ENCODE measurements around the gene RTN3.
"Not testable (repeated sequence)": the region's sequence is repeated elsewhere in the genome, so short reads cannot be mapped to it uniquely, and the experiment has no call there.

RTN3 gene

DNA sequence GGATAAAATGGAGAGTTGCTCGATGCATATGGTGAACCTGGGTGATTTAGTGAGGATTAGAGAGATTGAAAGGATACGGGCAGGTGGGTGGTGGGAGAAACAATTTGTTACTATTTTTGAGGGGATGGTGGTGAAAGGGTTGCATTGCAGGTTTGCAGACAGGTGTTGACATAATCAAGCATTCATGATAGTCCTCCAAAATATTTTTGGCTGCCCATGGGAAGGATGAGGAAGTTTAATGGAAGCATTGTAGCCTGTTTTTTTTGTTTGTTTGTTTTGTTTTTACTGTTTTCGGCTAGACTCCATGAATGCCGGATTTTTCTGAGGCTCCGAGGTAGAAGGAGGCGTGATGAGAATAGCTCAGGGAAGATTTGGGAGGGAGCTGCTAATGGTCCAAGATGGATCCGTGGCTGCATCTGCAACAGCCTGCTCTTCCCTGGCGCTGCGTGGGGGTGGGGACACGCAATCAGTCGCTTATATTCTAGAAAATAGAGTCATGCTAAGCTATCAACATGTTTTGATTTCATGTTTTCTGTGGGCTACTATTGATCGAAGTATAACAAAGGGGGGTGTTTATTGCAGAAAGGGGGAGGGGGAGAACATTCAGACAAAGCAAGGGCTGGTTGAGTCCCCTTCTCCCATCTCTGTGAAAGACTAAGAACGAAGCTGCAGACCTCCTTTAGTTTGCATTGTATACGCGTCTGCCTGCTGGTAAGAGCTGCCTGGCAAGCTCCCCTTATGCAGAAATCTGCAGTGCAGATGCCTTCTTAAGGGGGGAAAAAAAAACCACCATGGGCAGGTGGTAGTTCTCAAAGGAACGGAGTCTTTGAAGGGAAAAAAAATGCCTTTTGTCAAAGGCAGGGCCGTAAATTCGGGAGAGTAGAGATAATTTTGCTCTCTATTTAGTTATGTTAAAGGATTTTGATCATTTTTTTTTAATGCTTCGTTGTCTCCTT lies 1.0 kb downstream of the RTN3 start:
- DNase-seq (ENCODE audit: low read depth) = peak; percentile 11

DNA sequence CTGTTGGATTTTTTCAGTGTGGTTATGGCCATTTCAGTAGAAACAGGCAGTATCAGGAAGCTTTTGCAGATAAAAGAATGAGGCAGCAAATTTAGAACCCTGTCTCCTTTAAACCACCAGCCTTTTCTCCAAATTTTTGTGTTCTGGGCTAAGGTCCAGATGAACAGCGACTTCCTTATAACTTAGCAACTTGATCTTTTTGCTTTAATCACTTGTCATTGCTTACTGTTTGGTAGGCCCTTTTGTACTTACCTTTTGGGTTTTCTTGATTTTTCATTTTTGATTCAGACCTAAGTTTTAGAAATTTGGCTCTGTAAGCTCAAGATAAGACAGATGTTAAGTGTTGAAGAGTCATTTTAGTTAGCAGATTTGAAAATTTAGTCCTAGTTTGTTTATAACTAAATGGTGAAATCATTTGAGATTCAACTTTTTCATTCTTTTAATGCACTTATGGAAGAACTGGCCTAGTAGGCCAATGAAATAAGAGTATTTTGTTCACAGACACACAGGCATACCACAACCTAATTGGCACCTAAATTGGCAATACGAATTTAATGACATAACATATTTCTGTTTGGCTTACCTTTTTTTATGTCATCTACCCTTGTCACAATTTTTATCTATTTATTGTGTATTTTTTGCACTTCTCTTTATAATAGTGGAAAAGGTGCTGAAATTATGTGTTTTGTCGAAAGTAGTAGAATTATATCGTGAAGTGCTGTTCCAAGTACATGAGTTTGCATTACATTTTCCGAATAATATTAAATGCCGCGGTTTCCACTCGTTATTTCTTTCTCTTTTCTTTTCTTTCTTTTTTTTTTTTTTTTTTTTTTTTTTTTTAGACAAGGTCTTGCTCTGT lies 2.1 kb downstream of the RTN3 start:
- DNase-seq (ENCODE audit: low read depth) = no peak

DNA sequence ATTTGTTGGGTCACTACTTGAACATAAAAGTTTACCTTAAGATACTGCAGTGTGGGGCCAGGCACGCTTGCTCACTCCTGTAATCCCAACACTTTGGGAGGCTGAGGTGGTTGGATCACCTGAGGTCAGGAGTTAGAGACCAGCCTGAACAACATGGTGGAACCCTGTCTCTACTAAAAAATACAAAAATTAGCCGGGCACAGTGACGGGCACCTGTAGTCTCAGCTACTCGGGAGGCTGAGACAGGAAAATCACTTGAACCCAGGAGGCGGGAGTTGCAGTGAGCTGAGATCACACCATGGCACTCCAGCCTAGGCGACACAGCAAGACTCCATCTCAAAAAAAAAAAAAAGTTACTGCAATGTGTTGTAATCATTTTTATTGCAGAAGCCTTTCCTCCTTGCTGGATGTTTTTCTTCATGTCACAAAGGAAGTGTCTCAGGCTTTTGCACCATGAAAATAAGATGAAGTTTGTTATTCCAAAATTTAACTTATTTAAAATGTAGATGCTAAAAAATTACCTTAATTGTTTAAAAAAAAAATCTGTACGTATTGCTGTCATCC lies 3.9 kb downstream of the RTN3 start:
- not testable (repeated sequence) for DNase-seq (ENCODE audit: low read depth)

DNA sequence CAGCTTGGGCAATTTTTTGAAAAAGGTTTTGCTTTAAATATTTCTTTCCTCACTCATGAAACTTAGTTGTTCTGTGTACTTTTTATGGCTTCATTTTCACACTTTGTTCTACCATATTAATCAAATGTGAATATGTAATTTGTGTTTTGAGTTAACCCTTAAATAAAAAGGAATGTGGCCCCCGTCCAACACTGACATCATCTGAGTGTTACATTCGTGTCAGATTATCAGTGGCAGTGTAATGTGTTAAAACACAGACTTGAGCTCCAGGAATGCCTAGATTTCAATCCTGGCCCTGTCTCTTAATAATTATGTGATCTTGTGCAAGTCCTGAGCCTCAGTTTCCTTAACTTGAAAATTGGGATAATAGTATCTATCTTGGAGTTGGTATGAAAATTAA lies 5.6 kb downstream of the RTN3 start:
- no peak for DNase-seq (ENCODE audit: low read depth)

DNA sequence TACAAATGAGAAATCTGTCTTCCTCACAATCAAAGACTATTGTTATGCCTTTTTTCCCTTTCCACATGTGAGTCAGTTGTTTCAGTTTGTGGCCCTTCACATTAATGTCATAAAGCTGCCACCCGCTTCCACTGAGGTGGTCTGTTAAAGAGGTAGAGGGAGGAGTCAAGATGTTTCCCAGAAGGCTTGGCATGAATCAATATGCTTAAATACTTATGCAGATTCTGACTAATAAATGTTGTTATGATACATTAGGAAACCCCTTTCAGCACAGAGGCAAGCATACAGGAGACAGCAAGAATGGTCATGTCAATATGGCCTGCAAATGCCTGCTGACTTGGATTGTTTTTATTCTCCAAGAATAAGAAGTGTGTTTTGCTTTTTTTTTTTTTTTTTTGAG lies 6.5 kb downstream of the RTN3 start:
- DNase-seq (ENCODE audit: low read depth) = no peak

DNA sequence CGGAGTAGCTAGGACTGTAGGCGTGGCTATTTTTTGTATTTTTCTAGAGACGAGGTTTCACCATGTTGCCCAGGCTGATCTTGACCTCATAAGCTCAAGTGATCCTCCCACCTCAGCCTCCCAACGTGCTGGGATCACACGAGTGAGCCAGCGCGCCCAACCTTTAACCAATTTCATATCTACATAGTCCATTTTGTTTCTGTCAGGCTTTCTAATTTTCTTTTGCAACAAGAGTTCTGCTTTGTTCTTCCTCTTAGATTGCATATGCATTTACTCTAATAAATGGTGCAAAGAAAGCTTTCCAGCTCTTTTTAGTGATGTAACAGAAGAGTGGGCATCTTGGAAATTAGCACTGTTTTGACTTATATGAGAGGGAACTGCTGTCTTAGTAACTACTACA lies 13.3 kb downstream of the RTN3 start:
- no peak for DNase-seq (ENCODE audit: low read depth)

DNA sequence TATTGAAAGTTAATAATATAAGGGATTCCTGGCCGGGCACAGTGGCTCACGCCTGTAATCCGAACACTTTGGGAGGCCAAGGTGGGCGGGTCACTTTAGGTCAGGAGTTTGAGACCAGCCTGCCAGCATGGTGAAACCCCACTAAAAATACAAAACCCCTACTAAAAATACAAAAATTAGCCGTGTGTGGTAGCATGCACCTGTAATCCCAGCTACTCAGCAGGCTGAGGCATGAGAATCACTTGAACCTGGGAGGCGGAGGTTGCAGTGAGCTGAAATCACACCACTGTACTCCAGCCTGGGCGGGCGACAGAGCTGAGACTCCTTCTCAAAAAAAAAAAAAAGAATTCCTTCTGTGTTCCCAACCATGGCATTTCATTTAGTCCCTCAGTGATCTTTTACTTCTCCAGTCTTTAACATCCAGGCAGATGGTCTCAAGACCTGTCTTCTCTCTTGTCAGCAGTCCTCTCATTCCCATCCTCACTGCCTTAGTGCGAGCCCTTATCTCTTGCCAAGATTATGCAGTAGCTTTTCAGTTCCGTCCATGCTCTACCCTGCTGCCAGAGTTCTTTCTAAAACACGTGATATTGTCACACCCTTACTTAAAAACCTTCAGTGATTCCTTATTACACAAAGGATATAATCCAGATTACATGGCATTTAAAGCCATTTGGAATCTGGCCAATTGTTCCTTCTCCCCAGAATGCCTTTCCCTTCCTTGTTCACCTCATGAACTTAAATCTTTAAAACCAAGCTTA lies 17.9 kb downstream of the RTN3 start:
- DNase-seq (ENCODE audit: low read depth) = no peak

DNA sequence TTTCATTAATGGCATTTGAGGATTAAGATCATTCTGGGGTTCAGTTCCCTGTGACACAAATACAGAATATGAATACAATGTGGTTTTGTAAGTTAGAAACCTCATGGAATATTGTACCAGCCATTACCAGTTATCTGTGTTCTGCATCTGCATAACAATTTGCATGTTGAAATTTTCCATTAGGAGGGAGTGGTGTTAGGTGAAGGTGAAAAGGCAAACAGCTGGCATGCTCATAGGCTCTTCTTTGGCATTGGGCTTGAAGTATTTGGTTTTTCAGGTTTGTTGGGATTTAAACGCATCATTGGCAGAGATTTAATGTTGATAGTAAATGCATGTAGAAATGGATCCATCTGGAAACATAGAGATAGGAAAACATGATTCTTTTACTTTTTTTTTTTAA lies 18.6 kb downstream of the RTN3 start:
- DNase-seq (ENCODE audit: low read depth) = no peak

DNA sequence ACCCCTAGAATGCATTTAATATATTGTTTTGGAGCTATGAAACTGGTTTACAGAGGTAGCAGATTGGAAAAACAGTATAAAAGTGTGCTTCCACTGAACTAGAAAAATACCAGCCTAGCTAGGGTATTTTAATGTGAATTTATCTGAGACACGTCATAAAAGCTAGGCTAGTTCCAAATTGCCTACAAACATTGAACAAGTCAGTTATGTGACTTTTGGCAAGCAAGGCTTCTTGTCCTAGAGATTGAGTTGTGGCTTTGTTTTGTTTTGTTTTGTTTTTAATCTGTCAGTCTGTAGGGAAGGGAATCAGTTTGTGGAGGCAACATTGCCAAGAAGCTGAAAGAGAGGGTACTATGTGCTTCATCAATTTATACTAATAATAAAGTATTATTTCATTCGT lies 24.2 kb downstream of the RTN3 start:
- DNase-seq (ENCODE audit: low read depth) = no peak

DNA sequence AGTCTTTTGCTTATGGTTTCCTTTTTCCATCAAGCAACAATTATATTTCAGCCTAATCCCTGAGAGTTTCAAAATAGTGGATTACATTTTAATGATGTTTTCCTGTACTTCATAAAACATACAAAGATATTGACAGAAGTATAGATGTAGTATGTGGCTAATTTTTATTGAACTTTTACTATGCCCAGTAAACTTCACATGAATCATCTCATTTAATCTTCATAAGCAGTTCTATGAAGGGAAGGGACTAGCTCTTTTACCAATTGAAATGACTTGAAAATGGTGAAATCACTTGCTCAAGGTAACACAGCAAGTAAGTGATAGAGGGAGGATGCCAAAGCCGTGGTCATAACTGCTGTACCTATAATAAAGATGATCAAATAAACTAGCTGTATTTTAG lies 27.5 kb downstream of the RTN3 start:
- DNase-seq (ENCODE audit: low read depth) = no peak

DNA sequence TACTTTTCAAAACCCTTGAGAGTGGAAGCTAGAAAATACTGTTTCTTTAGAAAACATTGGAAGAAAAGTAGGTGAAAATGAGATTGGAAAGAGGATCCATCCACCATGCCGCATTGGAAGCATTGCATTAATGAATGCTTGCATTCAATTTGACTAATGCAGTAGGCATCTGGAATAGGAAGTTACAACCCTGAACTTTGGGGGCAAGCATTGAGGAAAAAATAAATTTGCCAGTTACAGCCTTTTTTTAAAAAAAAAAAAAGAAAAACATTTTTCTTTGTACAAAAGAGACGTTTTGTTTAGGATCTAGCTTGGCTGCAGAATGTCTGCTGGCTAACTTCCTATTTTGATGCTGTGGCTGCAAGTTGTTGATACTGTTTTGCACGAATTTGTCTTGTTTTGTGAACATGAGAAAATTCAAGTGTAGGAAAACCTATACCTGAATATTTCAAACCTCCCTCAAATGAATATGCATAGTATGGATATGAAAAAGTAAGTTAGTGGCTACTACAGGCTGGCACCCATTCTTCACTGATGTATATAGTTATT lies 28.1 kb downstream of the RTN3 start:
- no peak for DNase-seq (ENCODE audit: low read depth)

DNA sequence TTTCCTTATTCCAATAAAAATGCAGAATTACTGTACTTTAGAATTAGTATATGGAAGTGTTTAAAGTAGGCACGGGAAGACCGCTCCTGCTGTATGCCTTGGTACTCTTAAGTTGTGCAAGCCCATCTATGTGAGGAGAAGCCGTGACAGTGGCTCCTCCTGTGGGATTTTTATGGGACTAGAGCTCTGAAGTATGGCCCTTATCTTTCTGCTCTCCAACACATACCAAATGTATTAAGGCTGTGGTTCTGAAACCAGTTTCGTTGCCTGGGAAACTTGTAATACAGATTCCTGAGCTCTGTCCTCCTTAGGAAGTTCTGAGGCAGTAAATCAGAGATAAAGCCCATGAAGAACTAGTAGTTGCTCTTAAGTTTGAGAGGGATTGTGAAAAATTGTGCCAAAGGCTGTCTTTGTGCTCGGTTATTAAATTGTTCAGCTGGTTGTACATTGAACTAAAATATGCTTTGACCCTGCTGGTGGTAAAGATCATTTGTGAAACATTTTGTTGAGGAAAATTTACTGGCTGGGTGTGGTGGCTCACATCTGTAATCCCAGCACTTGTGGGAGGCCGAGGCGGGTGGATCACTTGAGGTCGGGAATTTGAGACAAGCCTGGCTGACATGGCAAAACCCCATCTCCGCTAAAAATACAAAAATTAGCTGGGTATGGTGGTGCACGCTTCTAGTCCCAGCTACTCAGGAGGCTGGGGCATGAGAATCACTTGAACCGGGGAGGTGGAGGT lies 29.3 kb downstream of the RTN3 start:
- no peak for DNase-seq (ENCODE audit: low read depth)

DNA sequence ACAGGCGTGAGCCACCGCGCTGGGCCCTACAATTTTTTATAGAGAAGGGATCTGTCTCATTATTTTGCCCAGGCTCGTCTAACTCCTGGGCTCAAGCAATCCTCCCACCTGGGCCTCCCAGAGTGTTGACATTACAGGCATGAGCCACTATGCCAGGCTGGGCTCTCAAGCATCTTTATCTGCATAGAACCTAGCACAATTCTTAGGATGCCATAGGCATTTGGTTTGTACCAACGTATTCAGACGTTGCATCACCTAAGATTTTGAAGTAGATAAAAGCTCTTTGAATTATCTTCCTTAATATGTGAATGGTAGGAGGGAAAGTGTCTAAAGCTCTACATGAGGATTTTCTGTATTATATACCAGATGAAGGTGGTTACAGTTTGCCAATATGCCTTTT lies 30.5 kb downstream of the RTN3 start:
- DNase-seq (ENCODE audit: low read depth) = no peak

DNA sequence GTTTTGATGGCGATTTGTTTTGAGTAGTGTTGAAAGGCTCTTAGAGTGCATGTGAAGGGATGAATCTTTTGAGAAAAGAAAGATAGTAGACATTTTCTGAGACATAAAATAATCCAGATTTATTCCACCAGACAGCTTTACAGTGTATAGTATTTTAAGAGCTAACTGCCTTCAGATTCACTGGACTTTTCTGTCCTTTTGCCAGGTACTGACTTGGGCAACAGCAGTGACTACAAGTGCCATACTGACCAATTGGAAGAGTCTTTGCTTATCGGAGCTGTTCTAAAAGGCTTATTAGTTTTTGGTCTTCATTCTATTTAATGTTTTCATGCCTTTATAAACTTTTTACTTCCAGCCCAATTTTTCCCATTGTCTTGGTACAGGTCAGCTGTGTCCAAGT lies 32.5 kb downstream of the RTN3 start:
- no peak for DNase-seq (ENCODE audit: low read depth)

DNA sequence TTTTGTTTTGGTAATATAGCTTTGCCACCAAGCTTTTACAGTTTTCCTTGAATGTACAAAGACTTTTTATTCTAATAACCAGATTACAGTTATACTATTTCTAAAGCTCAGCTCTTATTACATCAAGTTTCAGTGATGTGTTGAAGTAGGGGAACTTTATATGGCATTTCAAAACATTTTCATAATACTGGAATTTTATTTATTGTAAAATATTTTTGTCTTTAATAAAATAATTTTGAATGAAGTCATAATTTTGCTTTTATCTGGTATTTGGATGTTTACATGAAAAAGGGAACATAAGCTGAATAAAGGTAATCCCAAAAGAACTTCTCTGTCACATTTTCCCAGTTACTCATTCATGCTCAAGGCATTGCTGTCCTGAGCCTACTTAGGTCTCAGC lies 34.7 kb downstream of the RTN3 start:
- DNase-seq (ENCODE audit: low read depth) = no peak

DNA sequence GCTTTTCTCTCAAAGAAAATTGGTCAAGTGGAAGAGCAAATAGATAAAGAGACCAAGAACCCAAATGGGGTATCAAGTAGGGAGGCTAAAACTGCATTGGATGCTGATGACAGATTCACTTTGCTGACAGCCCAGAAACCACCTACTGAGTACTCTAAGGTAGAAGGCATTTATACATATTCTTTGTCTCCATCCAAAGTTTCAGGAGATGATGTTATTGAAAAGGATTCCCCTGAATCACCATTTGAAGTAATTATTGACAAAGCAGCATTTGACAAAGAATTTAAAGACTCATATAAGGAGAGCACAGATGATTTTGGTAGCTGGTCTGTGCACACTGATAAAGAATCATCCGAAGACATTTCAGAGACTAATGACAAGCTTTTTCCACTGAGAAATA lies 37.7 kb downstream of the RTN3 start:
- no peak for DNase-seq (ENCODE audit: low read depth)

DNA sequence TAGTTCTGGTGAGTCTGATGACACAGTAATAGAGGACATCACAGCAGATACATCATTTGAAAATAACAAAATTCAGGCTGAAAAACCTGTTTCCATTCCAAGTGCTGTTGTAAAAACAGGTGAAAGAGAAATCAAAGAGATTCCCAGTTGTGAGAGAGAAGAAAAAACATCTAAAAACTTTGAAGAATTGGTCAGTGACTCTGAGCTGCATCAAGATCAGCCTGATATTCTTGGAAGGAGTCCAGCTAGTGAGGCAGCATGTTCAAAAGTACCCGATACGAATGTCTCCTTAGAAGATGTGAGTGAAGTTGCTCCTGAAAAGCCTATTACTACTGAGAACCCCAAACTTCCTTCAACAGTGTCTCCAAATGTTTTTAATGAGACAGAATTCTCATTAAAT lies 38.7 kb downstream of the RTN3 start:
- DNase-seq (ENCODE audit: low read depth) = no peak

DNA sequence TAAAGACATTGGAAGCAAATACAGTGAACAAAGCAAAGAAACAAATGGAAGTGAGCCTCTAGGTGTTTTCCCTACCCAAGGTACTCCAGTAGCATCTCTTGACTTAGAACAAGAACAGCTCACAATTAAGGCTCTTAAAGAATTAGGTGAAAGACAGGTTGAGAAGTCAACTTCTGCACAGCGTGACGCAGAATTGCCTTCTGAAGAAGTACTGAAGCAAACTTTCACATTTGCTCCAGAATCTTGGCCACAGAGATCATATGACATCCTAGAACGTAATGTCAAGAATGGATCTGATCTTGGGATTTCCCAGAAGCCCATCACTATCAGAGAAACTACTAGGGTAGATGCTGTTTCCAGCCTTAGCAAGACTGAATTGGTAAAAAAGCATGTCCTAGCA lies 39.3 kb downstream of the RTN3 start:
- no peak for DNase-seq (ENCODE audit: low read depth)

DNA sequence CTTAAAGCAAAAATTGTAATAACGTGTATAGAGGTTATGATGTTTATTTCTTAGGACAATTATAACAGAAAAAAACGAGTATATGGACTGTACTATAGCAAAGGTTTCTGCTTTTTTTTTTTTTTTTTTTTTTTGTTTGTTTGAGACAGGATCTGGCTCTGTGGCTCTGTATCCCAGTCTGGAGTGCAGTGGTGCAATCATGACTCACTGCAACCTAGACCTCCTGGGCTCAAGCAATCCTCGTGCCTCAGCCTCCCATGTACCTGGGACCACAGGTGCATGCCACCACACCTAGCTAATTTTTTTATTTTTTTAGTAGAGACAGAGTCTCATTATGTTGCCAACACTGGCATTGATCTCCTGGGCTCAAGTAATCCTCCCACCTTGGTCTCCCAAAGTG lies 48.0 kb downstream of the RTN3 start:
- no peak for DNase-seq (ENCODE audit: low read depth)

DNA sequence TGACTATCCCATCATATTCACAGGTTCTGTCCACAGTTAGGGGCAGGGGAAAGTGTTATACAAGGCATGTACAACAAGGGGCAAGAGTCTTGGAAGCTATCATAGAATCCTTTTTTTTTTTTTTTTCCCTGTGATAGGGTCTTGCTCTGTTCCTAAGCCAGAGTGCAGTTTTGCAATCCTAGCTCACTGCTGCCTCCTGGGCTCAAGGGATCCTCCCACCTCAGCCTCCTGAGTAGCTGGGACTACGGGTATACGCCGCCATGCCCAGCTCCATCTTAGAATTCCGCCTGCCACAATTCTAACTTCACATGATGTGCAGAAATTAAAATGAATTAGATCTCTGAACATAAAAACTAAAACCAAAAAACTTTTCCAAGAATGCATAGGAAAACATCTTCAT lies 55.6 kb downstream of the RTN3 start:
- DNase-seq (ENCODE audit: low read depth) = no peak

DNA sequence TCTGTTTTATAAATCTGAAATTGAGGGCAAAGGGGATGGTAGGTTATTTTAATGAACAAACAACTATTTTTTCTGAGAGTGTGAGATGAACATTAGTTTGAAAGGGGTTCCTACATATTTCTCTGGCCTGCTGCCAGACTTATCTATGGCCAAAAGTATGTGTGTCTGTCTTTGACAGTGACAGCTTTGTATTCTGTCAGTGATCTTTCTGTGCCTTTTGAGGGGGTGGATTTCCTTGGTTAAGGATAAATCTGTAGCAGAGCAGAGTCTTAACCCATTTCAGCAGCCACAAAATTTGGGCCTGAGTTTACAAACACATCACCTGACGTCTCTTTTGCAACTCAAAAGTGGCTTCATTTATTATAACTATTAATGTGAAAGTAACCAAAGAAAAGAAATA lies 56.4 kb downstream of the RTN3 start:
- no peak for DNase-seq (ENCODE audit: low read depth)
